GM15510 (cell line): ENCODE measurements around the gene PLEKHA4.

ENCODE experiments used
- POLR2A ChIP-seq: IDR thresholded peaks from 3 replicates; pipeline ENCODE4 v1.6.1; 2011; ENCODE audit warnings: borderline replicate concordance; ENCODE audit not compliant: insufficient read length; ENCODE audit errors: extremely low read depth

PLEKHA4 gene

DNA sequence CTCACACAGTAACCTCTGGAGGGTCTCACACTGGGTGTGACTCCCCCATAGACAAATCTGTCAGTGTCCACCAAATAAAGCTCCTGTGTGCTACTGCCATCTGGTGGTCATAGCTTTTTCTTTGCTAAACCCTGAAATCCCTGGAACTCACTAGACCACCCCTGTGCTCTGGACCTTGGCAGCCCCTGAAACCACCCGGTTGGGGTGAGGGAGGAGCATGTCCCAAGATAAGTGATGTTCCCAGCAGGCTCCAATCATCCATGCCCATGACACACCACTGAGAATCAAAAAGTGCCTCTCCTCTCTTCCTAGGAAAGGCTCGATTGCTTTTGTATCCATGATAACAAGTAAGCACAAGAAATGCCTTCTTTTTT, 25.6 kb downstream of the PLEKHA4 start:
- TF ChIP-seq POLR2A, result no peak

DNA sequence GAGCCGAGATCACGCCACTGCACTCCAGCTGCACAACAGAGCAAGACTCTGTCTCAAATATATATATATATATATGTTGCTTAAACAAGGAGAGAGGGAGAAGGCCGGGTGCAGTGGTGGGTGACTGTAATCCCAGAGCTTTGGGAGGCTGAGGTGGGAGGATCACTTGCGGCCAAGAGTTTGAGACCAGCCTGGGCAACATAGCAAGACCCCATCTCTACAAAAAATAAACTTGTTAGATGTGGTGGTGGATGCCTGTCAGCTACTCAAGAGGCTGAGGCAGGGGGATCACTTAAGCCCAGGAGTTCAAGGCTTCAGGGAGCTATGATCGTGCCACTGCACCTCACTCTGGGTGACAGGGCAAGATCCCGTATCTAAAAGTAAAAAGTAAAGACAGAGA, 26.8 kb downstream of the PLEKHA4 start:
- TF ChIP-seq POLR2A, result no peak

DNA sequence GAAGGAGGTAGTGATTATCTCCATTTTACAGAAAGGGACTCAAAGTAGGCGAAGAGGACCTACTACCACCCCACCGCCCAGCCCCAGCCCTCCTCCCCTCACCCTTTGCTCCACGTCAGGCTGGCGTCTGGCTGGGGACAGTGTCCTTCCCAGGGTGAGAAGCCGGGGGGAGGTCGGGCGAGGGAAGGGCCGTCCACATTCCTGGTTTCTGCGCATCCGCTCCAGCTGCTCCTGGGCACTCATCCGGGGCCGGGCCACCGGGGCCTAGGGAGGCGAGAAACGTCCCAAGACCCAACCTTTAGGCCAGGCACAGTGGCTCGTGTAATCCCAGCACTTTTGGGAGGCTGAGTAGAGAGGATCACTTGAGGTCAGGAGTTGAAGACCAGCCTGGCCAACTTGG, 27.4 kb downstream of the PLEKHA4 start:
- TF ChIP-seq POLR2A, result no peak

DNA sequence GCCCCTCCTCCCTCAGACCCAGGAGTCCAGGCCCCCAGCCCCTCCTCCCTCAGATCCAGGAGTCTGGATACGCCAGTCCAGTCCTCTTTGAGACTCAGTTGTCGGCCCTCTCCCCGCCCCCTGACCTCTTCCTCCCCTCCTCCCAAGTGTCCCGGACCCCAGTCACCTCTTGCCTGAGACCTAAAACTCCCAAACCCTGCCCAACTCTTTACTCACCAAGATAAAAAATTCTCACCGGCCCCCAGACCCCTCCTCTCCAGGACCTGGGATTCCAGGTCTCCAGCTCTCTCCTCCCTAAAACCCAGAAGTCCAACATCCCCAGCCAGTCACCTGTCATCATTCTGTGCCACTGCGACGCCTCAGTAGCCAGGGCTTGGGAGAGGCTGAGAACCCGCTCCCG, 30.7 kb downstream of the PLEKHA4 start:
- no peak for TF ChIP-seq POLR2A

DNA sequence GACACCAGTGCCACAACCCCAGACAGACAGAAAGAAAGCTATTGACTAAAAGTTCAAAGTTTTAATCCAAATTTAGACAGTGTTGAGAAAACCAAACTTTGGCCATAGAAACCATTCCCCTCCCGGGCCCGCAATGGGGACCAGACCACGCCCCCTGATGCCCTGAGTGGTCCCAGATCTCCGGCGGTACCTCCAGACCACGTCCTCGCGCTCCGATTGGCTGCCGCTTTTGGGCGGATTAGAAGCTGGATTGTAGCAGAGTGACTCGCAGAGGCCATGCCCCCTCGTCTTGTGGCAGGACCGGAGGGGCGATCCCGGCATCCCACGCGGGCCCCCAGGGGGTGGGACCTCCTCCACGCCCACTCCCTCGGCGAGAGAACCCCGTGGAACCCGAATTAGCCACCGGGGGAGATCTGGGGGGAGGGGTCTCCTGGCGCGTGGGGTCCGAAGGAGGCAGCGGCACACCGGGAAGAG, 31.3 kb downstream of the PLEKHA4 start:
- TF ChIP-seq POLR2A, result peak; percentile 39

DNA sequence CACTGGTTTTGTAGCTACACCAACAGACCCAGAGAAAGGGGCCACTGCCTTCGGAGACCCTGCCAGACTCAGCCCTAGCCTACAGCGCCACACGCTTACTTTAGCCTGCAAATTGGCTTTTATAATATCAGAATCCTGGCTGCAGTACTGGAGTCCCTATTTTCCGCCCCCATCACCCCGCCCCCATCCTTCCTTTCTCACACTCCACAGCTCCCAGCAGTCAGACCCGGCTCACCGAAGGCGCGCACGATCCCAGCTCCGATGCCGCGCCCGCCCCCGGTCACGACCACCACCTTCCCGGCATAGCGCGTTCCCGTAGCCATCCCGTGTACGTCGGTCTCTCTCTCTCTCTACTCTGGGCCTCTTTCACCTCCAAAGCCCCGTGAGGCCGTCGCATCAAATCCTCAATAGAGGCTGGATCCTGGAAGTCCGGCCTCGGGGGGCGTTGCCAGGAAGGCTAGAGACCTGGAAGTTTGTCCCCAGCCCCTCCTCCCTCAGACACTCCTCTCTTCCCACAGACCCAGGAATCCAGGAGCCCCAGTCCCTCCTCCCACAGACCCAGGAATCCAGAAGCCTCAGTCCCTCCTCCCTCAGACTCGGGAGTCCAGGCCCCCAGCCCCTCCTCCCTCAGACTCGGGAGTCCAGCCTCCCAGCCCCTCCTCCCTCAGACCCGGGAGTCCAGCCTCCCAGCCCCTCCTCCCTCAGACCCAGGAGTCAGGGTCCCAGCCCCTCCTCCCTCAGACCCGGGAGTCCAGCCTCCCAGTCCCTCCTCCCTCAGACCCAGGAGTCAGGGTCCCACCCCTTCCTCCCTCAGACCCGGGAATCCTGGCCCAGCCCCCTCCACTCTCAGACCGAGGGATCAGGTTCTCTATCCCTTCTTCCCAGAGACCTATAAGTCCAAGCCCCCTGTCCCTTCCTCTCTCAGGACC, 32.1 kb downstream of the PLEKHA4 start, which contains the start of gene HSD17B14:
HSD17B14 (minus strand) TSS at position 403 of the 929 bp plus-strand sequence; CDS start at position 323, 80 bp downstream.
- peak; percentile 0 for TF ChIP-seq POLR2A

DNA sequence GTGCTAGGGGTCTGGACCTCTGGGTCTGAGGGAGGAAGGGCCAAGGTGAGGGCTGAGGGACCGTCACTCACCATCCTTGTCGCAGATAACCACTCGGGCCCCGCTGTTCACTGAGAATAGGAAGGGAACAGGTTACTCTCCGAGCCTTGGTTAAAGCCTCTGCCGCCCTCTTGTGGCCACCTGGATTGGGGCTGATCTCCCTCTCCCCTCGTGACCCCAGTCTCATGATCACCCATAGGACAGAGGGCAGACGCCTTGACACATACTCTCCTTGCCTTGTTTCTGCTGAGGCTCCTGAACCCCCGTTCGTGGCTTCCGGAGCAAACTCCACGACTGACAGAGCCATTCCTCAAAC, 32.7 kb downstream of the PLEKHA4 start:
- TF ChIP-seq POLR2A, result no peak

DNA sequence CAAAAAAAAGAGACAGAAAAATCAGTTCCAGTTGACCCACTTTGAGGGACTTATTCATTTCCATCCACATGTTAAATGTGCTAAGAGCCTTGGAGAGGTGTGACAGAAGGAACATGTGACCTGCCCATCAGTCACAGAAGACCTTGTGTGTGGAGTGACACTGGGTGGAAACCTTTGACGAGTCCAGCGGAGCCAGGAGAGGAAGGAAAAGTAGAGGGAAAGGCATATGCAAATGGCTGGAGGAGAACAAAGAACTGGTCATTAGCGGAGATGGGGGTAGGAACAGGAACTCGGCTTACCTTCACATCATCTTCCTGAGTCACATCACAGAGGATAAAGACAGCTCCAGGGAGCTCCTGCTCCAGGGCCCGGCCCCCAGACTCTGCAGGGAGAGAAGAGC, 34.4 kb downstream of the PLEKHA4 start:
- TF ChIP-seq POLR2A, result no peak

DNA sequence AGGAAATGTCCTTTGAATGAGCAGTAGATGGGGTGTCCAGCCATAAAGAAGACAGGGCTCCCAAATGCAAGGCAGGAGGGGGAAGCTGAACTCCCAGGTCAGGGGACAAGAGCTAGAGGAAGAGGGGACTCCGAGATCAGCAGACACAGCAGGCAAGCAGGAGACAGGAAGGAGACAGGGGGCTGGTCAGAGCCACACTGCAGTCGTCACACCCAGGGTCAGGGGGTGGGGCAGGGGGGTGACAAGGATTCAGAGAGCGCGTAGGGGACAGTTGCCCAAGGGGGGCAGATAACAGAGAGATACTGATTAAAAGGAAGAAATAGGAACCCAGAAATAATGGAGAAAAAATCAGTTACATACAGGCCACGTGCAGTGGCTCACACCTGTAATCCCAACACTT, 35.4 kb downstream of the PLEKHA4 start:
- no peak for TF ChIP-seq POLR2A

DNA sequence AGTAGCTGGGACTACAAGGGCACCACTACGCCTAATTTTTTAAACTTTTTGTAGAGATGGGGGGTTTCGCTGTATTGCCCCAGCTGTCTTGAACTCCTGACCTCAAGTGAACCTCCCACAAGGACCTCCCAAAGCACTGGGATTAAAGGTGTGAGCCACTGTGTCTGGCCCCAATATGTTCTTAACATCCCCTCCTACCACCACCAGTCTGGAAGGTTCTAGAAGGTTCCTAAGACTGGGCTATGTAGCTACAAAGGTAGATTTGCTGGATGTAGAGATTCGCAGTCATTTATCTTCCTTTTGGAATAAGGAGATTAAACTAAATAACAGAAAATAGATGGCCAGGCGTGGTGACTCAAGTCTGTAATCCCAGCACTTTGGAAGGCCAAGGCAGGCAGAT, 37.5 kb downstream of the PLEKHA4 start:
- no peak for TF ChIP-seq POLR2A

DNA sequence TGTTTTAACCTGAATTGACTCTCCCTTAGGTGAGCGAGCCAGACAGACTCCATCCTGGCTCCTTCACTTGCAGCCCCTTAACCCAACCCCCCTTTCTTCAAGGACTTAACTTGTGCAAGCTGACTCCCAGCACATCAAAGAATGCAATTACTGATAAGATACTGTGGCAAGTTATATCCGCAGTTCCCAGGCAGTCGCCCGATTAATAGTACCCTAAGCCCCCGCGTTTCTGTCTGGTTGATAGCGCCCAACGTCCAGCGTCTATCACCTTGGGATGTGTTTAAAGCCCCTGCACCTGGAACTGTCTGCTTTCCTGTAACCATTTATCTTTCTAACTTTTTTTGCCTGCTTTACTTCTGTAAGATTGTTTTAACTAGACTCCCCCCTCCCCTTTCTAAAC, 38.3 kb downstream of the PLEKHA4 start:
- no peak for TF ChIP-seq POLR2A

DNA sequence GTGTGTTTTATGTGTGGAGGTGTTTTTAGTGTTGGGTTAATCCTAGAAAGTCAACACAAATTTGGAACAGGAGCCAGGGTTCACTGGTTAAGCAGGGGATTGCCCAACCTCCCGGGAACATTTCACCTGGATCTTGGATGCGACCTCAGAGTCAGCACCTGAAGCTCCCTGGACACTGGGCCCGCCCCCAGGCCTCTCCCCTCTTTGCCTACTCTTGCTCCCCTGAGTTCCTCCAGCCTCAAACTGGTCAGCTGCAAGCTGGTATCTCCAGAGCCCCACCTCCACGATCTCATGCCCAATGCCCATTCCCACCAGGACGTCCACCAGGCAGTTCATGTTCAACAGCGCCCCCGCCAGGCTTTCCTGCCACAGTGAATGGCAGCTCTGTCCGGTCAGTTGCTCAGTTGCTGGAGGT, 41.8 kb downstream of the PLEKHA4 start:
- no peak for TF ChIP-seq POLR2A

DNA sequence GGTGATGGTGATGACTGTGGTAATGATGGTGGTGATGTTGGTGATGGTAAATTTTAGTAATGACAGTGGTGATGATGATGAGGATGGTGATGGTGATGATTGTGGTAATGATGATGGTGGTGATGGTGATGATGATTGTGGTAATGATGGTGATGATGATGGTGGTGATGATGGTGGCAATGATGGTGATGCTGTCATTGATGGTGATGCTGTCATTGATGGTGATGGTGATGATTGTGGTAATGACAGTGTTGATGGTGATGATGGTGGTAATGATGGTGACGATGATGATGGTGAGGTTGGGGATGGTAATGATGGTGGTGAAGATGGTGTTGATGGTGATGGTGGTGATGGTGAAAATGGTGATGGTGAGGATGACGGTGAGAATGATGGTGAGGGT, 45.9 kb downstream of the PLEKHA4 start:
- TF ChIP-seq POLR2A, result no peak

DNA sequence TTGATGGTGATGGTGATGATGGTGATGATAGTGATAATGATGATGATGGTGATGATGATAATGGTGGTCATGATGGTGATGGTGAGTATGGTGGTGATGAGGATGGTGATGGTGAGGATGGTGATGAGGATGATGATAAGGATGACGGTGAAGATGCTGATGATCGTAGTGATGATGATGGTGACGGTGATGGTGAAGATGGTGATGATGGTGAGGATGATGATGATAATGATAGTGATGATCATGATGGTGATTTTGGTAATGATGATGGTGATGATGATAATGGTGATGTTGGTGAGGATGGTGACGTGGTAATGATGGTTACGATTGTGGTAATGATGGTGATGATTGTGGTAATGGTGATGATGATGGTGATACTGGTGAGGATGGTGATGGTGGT, 46.8 kb downstream of the PLEKHA4 start:
- no peak for TF ChIP-seq POLR2A

DNA sequence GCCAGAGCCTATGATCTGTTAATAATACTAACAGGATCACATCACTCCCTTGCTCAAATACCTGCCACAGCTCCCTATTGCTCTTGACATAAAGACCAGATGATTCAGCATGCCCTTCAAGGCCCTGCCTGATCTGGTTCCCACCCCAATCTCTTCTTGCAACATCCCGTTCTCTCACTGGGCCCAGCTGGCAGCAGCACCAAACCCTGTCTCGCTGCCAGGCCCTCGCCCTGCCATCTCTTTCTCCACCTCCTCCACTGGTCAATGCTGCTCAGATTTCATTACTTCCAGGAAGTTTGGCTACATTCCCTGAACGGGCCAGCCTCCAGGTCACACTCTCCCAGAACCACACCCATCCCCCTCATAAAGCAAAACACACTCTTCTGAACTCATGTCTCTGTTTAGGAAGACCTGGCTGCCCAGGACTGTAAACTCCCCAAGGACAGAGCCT, 49.0 kb downstream of the PLEKHA4 start:
- TF ChIP-seq POLR2A, result no peak

DNA sequence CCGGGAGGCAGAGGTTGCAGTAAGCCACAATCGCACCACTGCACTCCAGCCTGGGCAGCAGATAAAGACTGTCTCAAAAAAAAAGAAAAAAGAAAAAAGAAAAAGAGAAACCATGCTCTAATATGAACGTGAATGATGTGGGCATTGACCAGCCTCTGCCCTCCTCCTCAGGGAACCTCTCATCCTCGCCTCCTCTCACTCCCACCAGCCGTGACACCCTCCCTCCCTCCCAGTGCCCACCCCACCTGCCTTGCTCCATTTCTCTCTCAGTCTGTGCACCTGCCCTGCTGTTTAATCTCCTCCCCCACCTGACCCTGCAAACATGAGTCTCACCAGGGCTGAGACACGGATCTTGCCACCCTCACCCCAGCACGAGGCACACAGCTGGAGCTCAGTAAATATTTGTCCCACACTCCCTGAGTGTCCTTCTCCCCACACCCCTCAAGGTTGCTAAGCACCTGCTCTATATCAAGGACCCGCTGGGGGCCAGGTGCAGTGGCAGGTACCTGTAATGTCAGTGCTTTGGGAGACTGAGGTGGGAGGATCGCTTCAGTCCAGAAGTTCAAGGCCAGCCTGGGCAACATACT, 50.1 kb downstream of the PLEKHA4 start:
- no peak for TF ChIP-seq POLR2A
